H1 (cell line): ENCODE measurements around the gene IFNA7. TPM values are rescaled to one million over a fixed set of nuclear protein-coding genes. Genes with fewer than 3 reads are reported as not detected.

ENCODE experiments used
- CTCF ChIA-PET: fragments of 300-600 bp; sonication (Branson Sonifier 250); formaldehyde crosslinking; loops from one replicate; lab custom pipeline; 2021; ENCODE audit not compliant: partially characterized antibody; lab: Charles Lee
- POLR2A ChIA-PET: fragments of 300-600 bp; sonication (Branson Sonifier 250); formaldehyde crosslinking; loops from one replicate; lab custom pipeline; 2021; ENCODE audit warnings: inconsistent platforms; ENCODE audit not compliant: partially characterized antibody; lab: Charles Lee
- DNase-seq, 2 experiments: peaks; one replicate each; pipeline versions ENCODE4 v3.0.0 to v3.0.0-alpha.2; 2010 to 2022; ENCODE audit warnings: low spot score in 2 of 2, low read depth in 1 of 2, mixed read lengths in 1 of 2
- FAIRE-seq: peaks from 2 replicates; lab custom pipeline; 2011; peaks lifted over from hg19 to GRCh38; lab: Jason Lieb, UNC
- H2AFZ ChIP-seq: 2 replicates; pipeline ENCODE4 v1.8.1; 2012; ENCODE audit warnings: low read length, inconsistent platforms
- H2AK5ac ChIP-seq: 2 replicates; pipeline ENCODE4 v1.6.1; 2013; ENCODE audit warnings: low read depth, low read length
- H2BK120ac ChIP-seq: replicated peaks from 2 replicates; pipeline ENCODE3; 2013; ENCODE audit warnings: low read depth, low read length, inconsistent platforms
- H2BK12ac ChIP-seq: 2 replicates; pipeline ENCODE4 v1.6.1; 2013; ENCODE audit warnings: low read depth, low read length
- H2BK15ac ChIP-seq: 2 replicates; pipeline ENCODE4 v1.6.1; 2013; ENCODE audit warnings: low read length
- H2BK20ac ChIP-seq: 2 replicates; pipeline ENCODE4 v1.6.1; 2013; ENCODE audit warnings: low read length
- H2BK5ac ChIP-seq: 2 replicates; pipeline ENCODE4 v1.6.1; 2013; ENCODE audit warnings: low read depth, low read length
- H3K14ac ChIP-seq: 2 replicates; pipeline ENCODE4 v1.6.1; 2013; ENCODE audit warnings: inconsistent platforms; ENCODE audit not compliant: insufficient read length
- H3K18ac ChIP-seq: 2 replicates; pipeline ENCODE4 v1.6.1; 2013; ENCODE audit warnings: low read length; ENCODE audit errors: extremely low read depth
- H3K23ac ChIP-seq: 2 replicates; pipeline ENCODE4 v1.6.1; 2013; ENCODE audit warnings: inconsistent platforms; ENCODE audit not compliant: insufficient read length
- H3K23me2 ChIP-seq: 2 replicates; pipeline ENCODE4 v1.6.1; 2013; ENCODE audit warnings: low read depth, low read length
- H3K27ac ChIP-seq: 2 replicates; pipeline ENCODE4 v1.6.1; 2011; ENCODE audit warnings: low read depth, low read length, inconsistent platforms
- H3K27me3 ChIP-seq, 4 experiments: replicated peaks in 1 of 4; 1 replicate in 1 of 4; 2 replicates in 3 of 4; pipeline versions ENCODE4 v1.6.1 to v1.8.1; 2011 to 2013; ENCODE audit warnings: low read length in 3 of 4, mild to moderate bottlenecking in 3 of 4, inconsistent platforms in 2 of 4, mixed read lengths in 2 of 4, moderate library complexity in 1 of 4; ENCODE audit not compliant: control insufficient read depth in 3 of 4, insufficient read depth in 3 of 4; ENCODE audit errors: extremely low read depth in 1 of 4
- H3K36me3 ChIP-seq, 4 experiments: 2 replicates each; pipeline versions ENCODE4 v1.6.1 to v1.8.1; 2011 to 2013; ENCODE audit warnings: mild to moderate bottlenecking in 4 of 4, low read length in 3 of 4, moderate library complexity in 2 of 4, control low read depth in 1 of 4, inconsistent platforms in 1 of 4; ENCODE audit not compliant: insufficient read depth in 4 of 4, control insufficient read depth in 2 of 4
- H3K4ac ChIP-seq: replicated peaks from 2 replicates; pipeline ENCODE3; 2013; ENCODE audit warnings: low read length, low read depth, mixed read lengths, inconsistent platforms; ENCODE audit not compliant: insufficient read length
- H3K4me1 ChIP-seq, 4 experiments: replicated peaks in 1 of 4; 1 replicate in 1 of 4; 2 replicates in 3 of 4; pipeline versions ENCODE4 v1.6.1 to v1.8.1; 2011 to 2013; ENCODE audit warnings: low read length in 3 of 4, inconsistent platforms in 2 of 4, mixed read lengths in 1 of 4; ENCODE audit not compliant: insufficient read depth in 4 of 4, control insufficient read depth in 3 of 4
- H3K4me2 ChIP-seq, 2 experiments: 2 replicates each; pipeline versions ENCODE4 v1.6.1 to v1.8.1; 2011 to 2013; ENCODE audit warnings: low read depth in 2 of 2, low read length in 2 of 2, control low read depth in 1 of 2, inconsistent platforms in 1 of 2, mild to moderate bottlenecking in 1 of 2; ENCODE audit not compliant: insufficient read depth in 1 of 2
- H3K4me3 ChIP-seq, 4 experiments: fragments of 200-600, 300-600 bp in 1 of 4; sonication (generic), shearing (Covaris generic), sonication (Bioruptor Twin) in 1 of 4; 2 replicates each; pipeline versions ENCODE4 v1.5.1 to v1.8.1; 2011 to 2016; ENCODE audit warnings: low read length in 4 of 4, low read depth in 3 of 4, control low read depth in 2 of 4, inconsistent platforms in 2 of 4, mild to moderate bottlenecking in 2 of 4, mixed read lengths in 1 of 4, moderate library complexity in 1 of 4; ENCODE audit not compliant: insufficient read depth in 2 of 4; ENCODE audit errors: extremely low read depth in 1 of 4
- H3K56ac ChIP-seq: replicated peaks from 2 replicates; pipeline ENCODE3; 2013; ENCODE audit warnings: low read depth, mild to moderate bottlenecking, mixed read lengths, low read length, inconsistent platforms; ENCODE audit not compliant: insufficient read length
- H3K79me1 ChIP-seq: 2 replicates; pipeline ENCODE4 v1.6.1; 2013; ENCODE audit warnings: low read depth, low read length, control low read depth
- H3K79me2 ChIP-seq, 2 experiments: 2 replicates each; pipeline versions ENCODE4 v1.6.1 to v1.8.1; 2012 to 2013; ENCODE audit warnings: low read length in 2 of 2, mild to moderate bottlenecking in 2 of 2, inconsistent platforms in 1 of 2; ENCODE audit not compliant: insufficient read depth in 2 of 2, control insufficient read depth in 1 of 2
- H3K9ac ChIP-seq, 4 experiments: replicated peaks in 1 of 4; 1 replicate in 1 of 4; 2 replicates in 3 of 4; pipeline versions ENCODE4 v1.6.1 to v1.8.1; 2011 to 2013; ENCODE audit warnings: low read depth in 3 of 4, low read length in 3 of 4, control low read depth in 2 of 4, mild to moderate bottlenecking in 2 of 4, moderate library complexity in 2 of 4, inconsistent platforms in 1 of 4; ENCODE audit errors: extremely low read depth in 1 of 4
- H3K9me3 ChIP-seq, 2 experiments: 2 replicates each; pipeline versions ENCODE4 v1.6.1 to v1.8.1; 2012 to 2013; ENCODE audit warnings: mild to moderate bottlenecking in 2 of 2, moderate library complexity in 2 of 2, control low read depth in 1 of 2, inconsistent platforms in 1 of 2, low read depth in 1 of 2, low read length in 1 of 2, mixed read lengths in 1 of 2; ENCODE audit not compliant: insufficient read depth in 2 of 2
- H4K20me1 ChIP-seq, 2 experiments: replicated peaks in 1 of 2; 2 replicates each; pipeline versions ENCODE3 to v1.8.1; 2011 to 2013; ENCODE audit warnings: inconsistent platforms in 2 of 2, low read length in 2 of 2, mild to moderate bottlenecking in 1 of 2; ENCODE audit not compliant: insufficient read depth in 2 of 2, control insufficient read depth in 1 of 2
- H4K5ac ChIP-seq: 2 replicates; pipeline ENCODE4 v1.6.1; 2013; ENCODE audit warnings: low read length, low read depth, mixed read lengths, inconsistent platforms; ENCODE audit not compliant: insufficient read length
- H4K8ac ChIP-seq: 2 replicates; pipeline ENCODE4 v1.8.0; 2013; ENCODE audit warnings: mild to moderate bottlenecking, moderate library complexity, low read length, inconsistent platforms; ENCODE audit not compliant: insufficient read depth; ENCODE audit errors: extremely low read depth
- H4K91ac ChIP-seq: replicated peaks from 2 replicates; pipeline ENCODE3; 2013; ENCODE audit warnings: low read length, mixed read lengths, inconsistent platforms; ENCODE audit not compliant: insufficient read length
- RAD21 ChIP-seq, 2 experiments: IDR thresholded peaks in 1 of 2; conservative IDR thresholded peaks in 1 of 2; 2 replicates each; pipeline ENCODE4 v1.6.1; 2011; ENCODE audit warnings: low read depth in 2 of 2, low read length in 2 of 2, improper control_type of control experiment in 1 of 2, inconsistent platforms in 1 of 2, mild to moderate bottlenecking in 1 of 2, moderate library complexity in 1 of 2
- RXRA ChIP-seq: IDR thresholded peaks from 2 replicates; pipeline ENCODE4 v1.6.1; 2011; ENCODE audit warnings: low read depth, mild to moderate bottlenecking, low read length, moderate library complexity; ENCODE audit not compliant: insufficient read depth
- TCF12 ChIP-seq: IDR thresholded peaks from 2 replicates; pipeline ENCODE4 v1.6.1; 2011; ENCODE audit warnings: low read depth, mild to moderate bottlenecking, low read length
- YY1 ChIP-seq: IDR thresholded peaks from 2 replicates; pipeline ENCODE4 v1.6.1; 2011; ENCODE audit warnings: low read depth, mild to moderate bottlenecking, low read length
- WGBS, 2 experiments: shearing (Covaris generic) in 1 of 2; methylation state at CpG; one replicate each; pipeline versions ENCODE4 v1.1.6 to v1.1.7; 2013 to 2015; ENCODE audit warnings: low lambda C conversion rate in 2 of 2, mixed read lengths in 2 of 2, inconsistent platforms in 1 of 2, low coverage in 1 of 2, missing lambda C conversion rate in 1 of 2; ENCODE audit not compliant: insufficient replicate concordance in 2 of 2, insufficient coverage in 1 of 2, insufficient read length in 1 of 2; ENCODE audit errors: extremely low coverage in 1 of 2, missing lambda C conversion rate in 1 of 2; 5-methylcytosine and 5-hydroxymethylcytosine counted together
- polyA plus RNA-seq, 7 experiments: library from polyadenylated mRNA; depleted of rRNA in 3 of 7; stranded (reverse) in 5 of 7; unstranded in 2 of 7; fragments of >200 nt in 5 of 7; fragments of 200-250 nt in 2 of 7; gene quantifications; 1 replicate in 5 of 7; 2 replicates in 1 of 7; 4 replicates in 1 of 7; pipeline versions ENCODE4 v1.2.1 to v1.2.3, GENCODE V29; 2011 to 2013; ENCODE audit warnings: missing spikeins in 2 of 7, mixed read lengths in 2 of 7
- total RNA-seq: library from RNA; stranded (reverse); fragmentation: NEBNext Ultra II Directional; extraction: Animal tissue kit (Norgen Biotek cat#: 25700); gene quantifications from 2 replicates; pipeline ENCODE4 v1.2.1, GENCODE V29; 2021
- TF ChIP-seq, protein P1 (sequence below), 3 experiments: IDR thresholded peaks; 1 replicate in 2 of 3; 2 replicates in 1 of 3; pipeline versions ENCODE4 v1.5.1 to v1.6.1; 2011; ENCODE audit warnings: low read length in 3 of 3, mild to moderate bottlenecking in 3 of 3, inconsistent platforms in 2 of 3, low read depth in 1 of 3, moderate library complexity in 1 of 3; ENCODE audit not compliant: insufficient read depth in 1 of 3; ENCODE audit errors: control extremely low read depth in 1 of 3
- TF ChIP-seq, protein P2 (sequence below): IDR thresholded peaks from 2 replicates; pipeline ENCODE4 v1.6.1; 2012; ENCODE audit warnings: inconsistent platforms

Gene IFNA7
- total and polyA plus RNA-seq, 2 of the 8 experiments (the other 6 are each of a cell fraction or from before 2014, with no cell fraction given), result not detected

DNA sequence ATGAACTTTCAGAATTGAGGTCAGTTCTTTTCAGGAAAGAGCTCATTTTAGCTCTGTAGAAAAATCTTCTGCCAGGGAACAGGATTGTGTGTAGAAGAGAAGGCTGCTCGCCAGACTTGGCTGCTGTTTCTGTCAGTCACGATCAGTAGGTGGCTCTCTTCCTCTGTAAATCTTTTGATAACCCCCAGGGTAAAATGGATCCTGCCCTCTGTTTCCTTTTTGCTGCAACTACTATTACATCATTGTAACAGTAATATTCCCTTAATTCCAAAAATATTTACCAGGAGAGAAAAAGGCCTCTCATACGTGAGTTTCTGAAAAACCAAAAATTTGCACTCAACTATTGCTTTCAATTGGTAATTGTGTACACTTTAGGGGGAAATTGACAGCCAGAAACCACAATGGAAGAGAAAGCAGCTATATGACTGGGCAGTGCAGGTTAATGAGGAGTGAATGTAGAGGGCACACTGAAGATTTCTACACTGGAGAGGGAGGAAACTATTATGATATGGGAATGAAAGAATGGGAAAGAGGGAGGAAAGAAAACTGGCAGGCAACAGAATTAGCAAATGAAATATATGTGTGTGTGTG lies 47.9 kb downstream of the IFNA7 start:
- no peaks in the 10 kb centered on the region for H3K79me1 ChIP-seq
- POLR2A ChIA-PET, result no interaction called here
- WGBS, 2 experiments, result 17% methylated on average over 3 of the region's 3 CpGs; no CpG with 5 or more reads in 1 of the 2 experiments

More for the DNA sequence above, 47.9 kb downstream of the IFNA7 start:
- no peak overlapping the region for H3K56ac ChIP-seq
- H3K4me3 ChIP-seq, result no peak overlapping the region
- no peak overlapping the region for H3K4ac ChIP-seq
- H2BK20ac ChIP-seq, result no peak overlapping the region
- no peaks in the 10 kb centered on the region for H3K4me1 ChIP-seq
- no peak overlapping the region for H3K14ac ChIP-seq
- CTCF ChIA-PET, result interaction anchor here (0.6 to 1.9 kb wide), 10 partner anchors 9 to 691 kb away, joined by 3 to 10 read pairs (median 6); partner anchors contain the start of gene IFNW1
- H2BK15ac ChIP-seq, result no peak overlapping the region
- H3K36me3 ChIP-seq, result no peaks in the 10 kb centered on the region
- no peak for FAIRE-seq
- H2AFZ ChIP-seq, result peak overlapping the region; percentile 99
- TF ChIP-seq, protein P1, sequence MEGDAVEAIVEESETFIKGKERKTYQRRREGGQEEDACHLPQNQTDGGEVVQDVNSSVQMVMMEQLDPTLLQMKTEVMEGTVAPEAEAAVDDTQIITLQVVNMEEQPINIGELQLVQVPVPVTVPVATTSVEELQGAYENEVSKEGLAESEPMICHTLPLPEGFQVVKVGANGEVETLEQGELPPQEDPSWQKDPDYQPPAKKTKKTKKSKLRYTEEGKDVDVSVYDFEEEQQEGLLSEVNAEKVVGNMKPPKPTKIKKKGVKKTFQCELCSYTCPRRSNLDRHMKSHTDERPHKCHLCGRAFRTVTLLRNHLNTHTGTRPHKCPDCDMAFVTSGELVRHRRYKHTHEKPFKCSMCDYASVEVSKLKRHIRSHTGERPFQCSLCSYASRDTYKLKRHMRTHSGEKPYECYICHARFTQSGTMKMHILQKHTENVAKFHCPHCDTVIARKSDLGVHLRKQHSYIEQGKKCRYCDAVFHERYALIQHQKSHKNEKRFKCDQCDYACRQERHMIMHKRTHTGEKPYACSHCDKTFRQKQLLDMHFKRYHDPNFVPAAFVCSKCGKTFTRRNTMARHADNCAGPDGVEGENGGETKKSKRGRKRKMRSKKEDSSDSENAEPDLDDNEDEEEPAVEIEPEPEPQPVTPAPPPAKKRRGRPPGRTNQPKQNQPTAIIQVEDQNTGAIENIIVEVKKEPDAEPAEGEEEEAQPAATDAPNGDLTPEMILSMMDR (IDR thresholded peaks at IDR 0.05; ENCODE audit: control extremely low read depth in 1 of 3, insufficient read depth in 1 of 3, low read depth in 1 of 3, low read length in 3 of 3), result peak; percentile 16 to 53 (median 44)
- TF ChIP-seq TCF12 (no peak), YY1 (peak; percentile 13; the same call in 1 of the 2 replicates), RXRA (no peak), RAD21 (IDR thresholded peaks at IDR 0.05 in 1 of 2, conservative IDR thresholded peaks at IDR 0.05 in 1 of 2; ENCODE audit: low read depth in 2 of 2, low read length in 2 of 2) (peak; percentile 54 to 57)
- TF ChIP-seq, protein P2, sequence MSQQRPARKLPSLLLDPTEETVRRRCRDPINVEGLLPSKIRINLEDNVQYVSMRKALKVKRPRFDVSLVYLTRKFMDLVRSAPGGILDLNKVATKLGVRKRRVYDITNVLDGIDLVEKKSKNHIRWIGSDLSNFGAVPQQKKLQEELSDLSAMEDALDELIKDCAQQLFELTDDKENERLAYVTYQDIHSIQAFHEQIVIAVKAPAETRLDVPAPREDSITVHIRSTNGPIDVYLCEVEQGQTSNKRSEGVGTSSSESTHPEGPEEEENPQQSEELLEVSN, result no peak
- H4K8ac ChIP-seq, result no peak overlapping the region
- no peak overlapping the region for H2BK12ac ChIP-seq
- H3K18ac ChIP-seq, result no peak overlapping the region; the same call in 1 of the 2 replicates
- no peaks in the 10 kb centered on the region for H4K20me1 ChIP-seq
- no peaks in the 10 kb centered on the region; a peak in 1 of 7 replicates for H3K27me3 ChIP-seq
- no peak overlapping the region for H4K5ac ChIP-seq
- no peak overlapping the region for H2BK5ac ChIP-seq
- no peak overlapping the region for H2AK5ac ChIP-seq
- H3K23me2 ChIP-seq, result no peaks in the 10 kb centered on the region
- no peak overlapping the region for H3K27ac ChIP-seq
- no peak overlapping the region for H3K23ac ChIP-seq
- no peaks in the 10 kb centered on the region for H3K79me2 ChIP-seq
- no peak overlapping the region for H3K9ac ChIP-seq
- H3K4me2 ChIP-seq, result peak overlapping the region in 1 of 2 experiments; percentile 37; a peak in 2 of 4 replicates
- no peak overlapping the region for H4K91ac ChIP-seq
- no peak for DNase-seq
- H2BK120ac ChIP-seq, result no peak overlapping the region
- H3K9me3 ChIP-seq, result no peaks in the 10 kb centered on the region
